MCF 10A (cell line): ENCODE results near the gene SLC7A6. TPM values are rescaled to one million over a fixed set of nuclear protein-coding genes. Genes with fewer than 3 reads are reported as not detected.
A peak's percentile ranks its signal among the peaks of the same experiment; 100 is the strongest.
"Not testable (repeated sequence)": the region's sequence is repeated elsewhere in the genome, so short reads cannot be mapped to it uniquely, and the experiment has no call there.

Experiments used
- BruUV-seq: library from RNA; stranded (reverse); fragments of 400-500 nt; replicated peaks from 2 replicates; lab custom pipeline; 2021; lab: Mats Ljungman, UMichigan
- CTCF ChIA-PET: fragments of 300-600 bp; sonication (Branson Sonifier 250); formaldehyde crosslinking; extraction: SDS; loops from one replicate; lab custom pipeline; 2021; ENCODE audit warnings: antibody characterized with exemption, inconsistent platforms; lab: Yijun Ruan, JAX
- POLR2A ChIA-PET: fragments of 300-600, 350-650 bp; sonication (Branson Sonifier 250); formaldehyde crosslinking; extraction: SDS; loops from one replicate; lab custom pipeline; 2020; ENCODE audit warnings: antibody characterized with exemption, inconsistent platforms; lab: Yijun Ruan, JAX
- DNase-seq: peaks from one replicate; pipeline ENCODE4 v3.0.0-alpha.2; 2018; ENCODE audit not compliant: unreplicated experiment
- H3K27ac Mint-ChIP-seq: one replicate; pipeline ENCODE4 v1.8.0; 2022; ENCODE audit warnings: mild to moderate bottlenecking, low read depth, mixed read lengths; ENCODE audit not compliant: unreplicated experiment
- H3K27me3 Mint-ChIP-seq: one replicate; pipeline ENCODE4 v1.8.0; 2022; ENCODE audit warnings: mixed read lengths; ENCODE audit not compliant: insufficient read depth, unreplicated experiment
- H3K36me3 Mint-ChIP-seq: one replicate; pipeline ENCODE4 v1.8.0; 2022; ENCODE audit warnings: mild to moderate bottlenecking, moderate library complexity, mixed read lengths; ENCODE audit not compliant: insufficient read depth, unreplicated experiment
- H3K4me1 Mint-ChIP-seq: one replicate; pipeline ENCODE4 v1.8.0; 2022; ENCODE audit warnings: mixed read lengths; ENCODE audit not compliant: insufficient read depth, unreplicated experiment
- H3K4me3 Mint-ChIP-seq: one replicate; pipeline ENCODE4 v1.8.0; 2022; ENCODE audit warnings: mild to moderate bottlenecking, moderate library complexity, mixed read lengths; ENCODE audit not compliant: unreplicated experiment
- H3K9me3 Mint-ChIP-seq: one replicate; pipeline ENCODE4 v1.8.0; 2022; ENCODE audit warnings: mixed read lengths; ENCODE audit not compliant: unreplicated experiment
- CTCF ChIP-seq: fragments of 200-600 bp; IDR thresholded peaks from one replicate; pipeline ENCODE4 v1.8.0; 2022; ENCODE audit warnings: antibody characterized with exemption, mild to moderate bottlenecking; ENCODE audit not compliant: unreplicated experiment
- intact Hi-C: fragments of 100-400 bp; cut with micrococcal nuclease; formaldehyde crosslinking; loops from 2 replicates; pipeline ENCODE4 v1.14.1; 2022
- total RNA-seq: library from RNA; stranded (reverse); gene quantifications from 2 replicates; pipeline ENCODE4 v1.2.3, GENCODE V29; 2022

Gene SLC7A6
- total RNA-seq, 1 experiment from 2014 or later, result 61.0 TPM

- Mint-ChIP-seq H3K36me3 (peaks cover 84% of the 10 kb centered on the region), H3K27me3 (no peaks in the 10 kb centered on the region), H3K4me1 (peaks cover 20% of the 10 kb centered on the region), H3K4me3 (peak overlapping the region; percentile 3), H3K9me3 (no peaks in the 10 kb centered on the region), H3K27ac (peak overlapping the region; percentile 79)
- POLR2A ChIA-PET, result interaction anchor here (0.8 to 4.1 kb wide), 11 partner anchors 9 to 52 kb away, joined by 3 to 29 read pairs (median 11); partner anchors contain the start of genes ESRP2, PRMT7, SLC7A6 and SLC7A6OS
- CTCF ChIA-PET, result interaction anchor here (0.5 to 4.7 kb wide), 10 partner anchors 9 to 962 kb away, joined by 3 to 46 read pairs (median 6); partner anchors contain the start of gene SLC7A6
- no TSS peak for BruUV-seq
- DNase-seq, result peak; percentile 94
- intact Hi-C loops, result no loop called here
- TF ChIP-seq CTCF, result no peak
Measured at GRCh38 chr16:68287276-68288251, 23.2 kb downstream of the SLC7A6 start.

GRCh38 chr16:68288252-68288650 lies 23.9 kb downstream of the SLC7A6 start:
- POLR2A ChIA-PET, result interaction anchor here (0.8 to 4.1 kb wide), 10 partner anchors 8 to 52 kb away, joined by 3 to 29 read pairs (median 8); partner anchors contain the start of genes ESRP2, PRMT7, SLC7A6 and SLC7A6OS
- intact Hi-C loops, result no loop called here
- no peak overlapping the region for H3K4me3 Mint-ChIP-seq
- peak overlapping the region; percentile 79 for H3K27ac Mint-ChIP-seq
- H3K27me3 Mint-ChIP-seq, result no peaks in the 10 kb centered on the region
- TF ChIP-seq CTCF, result no peak
- no TSS peak for BruUV-seq
- CTCF ChIA-PET, result interaction anchor here (0.8 to 3.1 kb wide), 8 partner anchors 9 to 45 kb away, joined by 3 to 23 read pairs (median 6); no protein-coding TSS in a partner anchor
- peaks cover 20% of the 10 kb centered on the region for H3K4me1 Mint-ChIP-seq
- peaks cover 84% of the 10 kb centered on the region for H3K36me3 Mint-ChIP-seq
- no peak for DNase-seq
- H3K9me3 Mint-ChIP-seq, result no peaks in the 10 kb centered on the region

GRCh38 chr16:68288796-68289195 lies 24.5 kb downstream of the SLC7A6 start:
- intact Hi-C loops, H3K4me3 Mint-ChIP-seq, H3K27ac Mint-ChIP-seq, H3K27me3 Mint-ChIP-seq, H3K9me3 Mint-ChIP-seq, DNase-seq, BruUV-seq: not testable (repeated sequence)
- peaks cover 23% of the 10 kb centered on the region for H3K4me1 Mint-ChIP-seq
- CTCF ChIA-PET, result interaction anchor here (0.8 to 3.1 kb wide), 8 partner anchors 8 to 46 kb away, joined by 3 to 23 read pairs (median 6); no protein-coding TSS in a partner anchor
- H3K36me3 Mint-ChIP-seq, result peaks cover 88% of the 10 kb centered on the region
- POLR2A ChIA-PET, result interaction anchor here (0.8 to 4.1 kb wide), 8 partner anchors 8 to 25 kb away, joined by 3 to 29 read pairs (median 14); partner anchors contain the start of genes PRMT7, SLC7A6 and SLC7A6OS

- POLR2A ChIA-PET, result interaction anchor here (1.2 to 4.1 kb wide), 4 partner anchors 10 to 22 kb away, joined by 5 to 29 read pairs (median 10); partner anchors contain the start of genes PRMT7 and SLC7A6OS
Measured at GRCh38 chr16:68289202-68289601, 24.9 kb downstream of the SLC7A6 start.

More at GRCh38 chr16:68289202-68289601, 24.9 kb downstream of the SLC7A6 start:
- Mint-ChIP-seq H3K27ac (no peak overlapping the region), H3K4me3 (no peak overlapping the region), H3K27me3 (no peaks in the 10 kb centered on the region), H3K4me1 (peaks cover 23% of the 10 kb centered on the region), H3K9me3 (no peaks in the 10 kb centered on the region), H3K36me3 (peaks cover 84% of the 10 kb centered on the region)
- CTCF ChIA-PET, result interaction anchor here (0.9 to 3.1 kb wide), 5 partner anchors 11 to 46 kb away, joined by 4 to 23 read pairs (median 6); no protein-coding TSS in a partner anchor
- intact Hi-C loops, result no loop called here
- no TSS peak for BruUV-seq
- no peak for DNase-seq
- TF ChIP-seq CTCF, result no peak
